Stimulated activated CD8-positive, alpha-beta memory T cell treated with anti-CD3 and anti-CD28 coated beads, Interleukin-7, amount 100 ng/mL, for 48 hours (primary cell): ENCODE data around the gene EPB41L1.
"Not testable (repeated sequence)": the region's sequence is repeated elsewhere in the genome, so short reads cannot be mapped to it uniquely, and the experiment has no call there.

Source experiments
- DNase-seq, 2 donors: peaks; one replicate each; pipeline ENCODE4 v3.0.0-alpha.2; 2020; ENCODE audit warnings: low read depth in 1 of 2; ENCODE audit errors: extremely low read depth in 1 of 2

The EPB41L1 gene

DNA sequence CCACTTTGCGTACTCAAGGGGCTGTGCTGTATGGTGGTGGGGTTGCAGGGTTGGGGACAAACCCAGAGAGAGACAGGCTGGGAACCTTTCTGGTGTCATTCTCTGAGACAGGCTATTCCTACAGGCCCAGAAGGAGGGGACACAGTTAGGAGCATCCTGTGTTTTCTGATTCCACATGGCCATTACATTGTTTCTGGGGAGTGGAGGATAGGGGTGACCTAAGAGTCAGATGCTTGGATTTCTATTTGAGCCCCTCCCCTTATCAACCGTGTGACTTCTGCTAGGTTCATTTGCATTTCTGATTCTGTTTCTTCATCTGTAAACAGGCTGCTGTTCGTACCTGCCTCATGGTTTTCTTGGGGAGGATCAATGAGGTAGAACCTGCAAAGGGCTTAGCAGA is 29.4 kb upstream of the EPB41L1 start:
- no peak for DNase-seq

DNA sequence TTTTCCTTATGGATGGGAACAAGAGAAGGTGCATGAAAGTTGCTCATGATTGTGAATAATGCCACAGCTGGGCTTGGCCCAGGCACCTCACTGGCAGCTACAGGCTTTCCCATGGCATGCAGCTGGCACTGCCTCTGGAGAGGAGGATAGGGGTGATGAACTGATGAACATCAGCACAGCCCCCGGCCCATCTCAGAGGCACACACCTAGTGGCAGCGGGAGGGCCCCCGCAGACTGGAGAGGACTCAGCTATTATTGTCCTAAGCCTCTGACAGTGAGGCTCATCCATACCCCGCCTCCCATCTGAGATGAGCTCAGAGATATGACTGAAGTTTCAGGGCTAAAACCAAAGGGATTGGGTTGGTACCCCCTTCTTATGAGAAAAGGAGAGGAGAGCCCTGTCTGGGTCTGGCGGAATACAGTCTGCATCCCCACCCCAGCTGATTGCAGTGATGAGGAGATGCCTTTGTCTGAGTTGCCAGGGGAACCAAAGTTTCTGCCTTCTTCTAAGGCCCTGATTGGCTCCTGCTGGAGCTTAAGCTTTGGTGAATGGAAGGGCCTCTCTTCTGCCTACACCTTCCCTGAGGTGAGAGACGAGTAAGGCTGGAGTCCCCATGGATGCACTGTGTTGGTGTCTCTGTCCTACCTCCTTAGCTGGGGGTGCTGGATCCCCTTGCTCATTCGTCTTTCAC is 27.6 kb upstream of the EPB41L1 start:
- no peak for DNase-seq

DNA sequence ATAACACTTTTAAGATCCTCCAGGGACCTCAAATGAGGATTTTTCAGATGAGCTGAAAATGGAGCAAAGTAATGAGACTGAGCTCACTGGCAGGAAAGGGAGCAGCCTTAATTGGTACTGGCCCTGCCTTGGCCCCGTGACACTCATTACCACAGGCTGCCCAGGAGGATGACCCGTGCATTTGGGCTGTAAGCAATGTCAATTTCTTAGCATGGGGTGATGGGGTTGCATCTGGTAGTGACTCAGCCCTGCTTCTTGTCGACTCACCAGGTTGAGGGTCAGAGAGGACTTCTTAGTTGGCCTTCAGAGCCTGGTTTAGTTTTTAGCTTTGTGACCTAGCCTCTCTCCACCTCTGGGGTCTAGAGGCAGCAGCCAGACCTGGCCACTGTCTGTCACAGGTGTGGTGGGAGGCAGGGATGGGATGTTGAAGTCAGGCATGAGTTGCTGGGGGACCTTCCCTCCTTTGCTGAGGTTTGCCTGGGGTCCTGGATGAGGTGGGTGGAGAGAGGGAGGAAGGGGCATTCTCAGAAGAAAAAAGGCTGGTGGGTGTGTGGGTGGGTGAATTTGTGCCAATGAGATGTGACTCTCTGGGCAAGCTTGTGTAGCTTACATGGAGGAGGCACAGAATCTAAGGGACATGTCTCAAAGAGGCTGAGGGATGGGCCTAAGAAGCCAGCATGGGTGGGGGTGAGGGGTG is 25.9 kb upstream of the EPB41L1 start:
- no peak for DNase-seq

DNA sequence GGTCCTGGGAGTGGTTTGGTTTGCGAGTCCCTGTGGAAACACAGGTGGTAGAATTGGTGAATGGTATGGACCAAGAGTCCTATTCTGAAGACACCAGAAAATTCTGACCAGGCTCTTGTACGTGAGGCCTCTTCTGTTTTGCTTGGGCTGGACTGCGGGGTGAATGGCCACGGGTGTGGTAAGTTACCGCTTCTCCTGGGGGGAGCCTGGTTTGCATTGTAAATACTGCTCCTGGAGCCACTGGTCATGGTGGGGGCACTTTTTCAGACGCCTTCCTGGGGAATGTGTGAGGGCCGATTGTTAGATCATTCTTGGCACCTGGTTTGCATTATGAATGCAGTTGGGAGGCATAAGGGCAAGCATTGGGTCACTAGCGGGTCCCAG is 25.4 kb upstream of the EPB41L1 start:
- DNase-seq: no peak

DNA sequence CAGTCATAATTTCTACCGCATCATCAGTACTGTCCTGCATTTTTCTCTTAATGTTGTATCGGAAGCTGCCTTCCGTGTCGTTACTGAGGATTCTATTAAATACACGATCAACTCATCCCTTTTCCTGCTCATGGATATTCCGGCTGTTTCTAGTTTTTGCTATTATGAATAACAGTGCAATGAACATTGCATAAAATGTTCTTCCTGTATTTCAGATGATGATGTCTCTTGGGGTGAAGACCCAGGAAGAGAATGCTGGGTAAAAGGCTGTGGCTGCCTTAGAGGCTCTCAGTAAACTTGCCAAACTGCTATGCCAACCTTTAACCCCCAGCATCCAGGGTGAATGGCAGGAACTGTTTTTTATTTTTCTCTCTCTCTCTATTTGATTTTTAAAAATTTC is 24.1 kb upstream of the EPB41L1 start:
- no peak for DNase-seq

DNA sequence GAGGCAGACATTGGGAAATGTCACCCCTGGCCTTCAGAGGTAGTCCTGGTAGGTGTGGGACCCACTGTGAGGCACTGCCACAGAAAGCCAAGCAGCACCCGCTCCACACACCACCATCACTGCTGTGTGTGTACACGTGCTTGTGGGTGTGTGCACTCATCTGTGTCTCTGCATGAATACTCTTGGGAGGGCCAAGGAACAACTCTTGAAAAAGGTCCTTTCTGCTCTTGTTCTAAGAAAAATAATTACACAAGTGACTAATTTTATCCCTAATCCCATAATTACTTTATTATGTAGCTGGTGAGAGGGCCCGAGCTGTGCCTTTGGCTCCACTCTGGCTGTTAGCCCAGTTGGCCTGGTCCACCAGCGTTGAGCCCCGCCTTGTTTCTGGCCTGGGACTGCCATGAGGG is 21.7 kb upstream of the EPB41L1 start:
- no peak for DNase-seq

DNA sequence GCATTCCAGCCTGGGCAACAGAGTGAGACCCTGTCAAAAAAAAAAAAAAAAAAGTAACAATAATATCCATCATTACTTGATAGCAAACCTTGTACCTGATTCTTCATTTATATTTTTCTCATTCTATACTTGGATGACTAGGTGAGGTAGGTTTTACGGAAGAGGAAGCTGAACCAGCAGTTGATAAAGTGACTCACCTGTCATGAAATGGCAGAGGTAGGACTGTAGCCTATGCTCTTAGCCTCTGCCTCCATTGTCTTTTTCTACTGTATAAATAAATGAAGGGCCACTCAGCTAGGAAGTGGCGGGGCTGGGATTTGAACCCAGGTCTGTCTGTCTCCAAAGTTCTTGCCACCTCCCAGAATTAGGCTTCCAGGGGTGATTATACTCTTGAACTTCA is 20.7 kb upstream of the EPB41L1 start:
- no peak for DNase-seq

DNA sequence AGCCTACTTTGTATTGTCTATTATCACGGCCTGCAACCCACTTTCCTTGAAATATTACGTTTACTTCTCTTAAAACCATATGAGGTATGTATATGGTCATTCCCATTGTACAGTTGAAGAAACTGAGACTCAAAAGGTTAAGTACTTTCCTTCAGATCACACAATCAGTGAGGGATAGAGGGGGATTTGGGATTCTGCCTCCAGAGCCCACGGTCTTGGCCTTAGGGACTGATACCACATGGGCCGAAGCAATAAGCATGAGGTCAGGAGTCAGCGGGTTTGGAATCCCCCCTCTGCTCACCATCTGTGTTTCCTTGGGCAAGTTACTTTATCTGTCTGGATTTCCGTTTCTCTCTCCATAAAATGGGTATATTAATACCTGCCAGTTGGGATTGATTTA is 19.4 kb upstream of the EPB41L1 start:
- DNase-seq: no peak

DNA sequence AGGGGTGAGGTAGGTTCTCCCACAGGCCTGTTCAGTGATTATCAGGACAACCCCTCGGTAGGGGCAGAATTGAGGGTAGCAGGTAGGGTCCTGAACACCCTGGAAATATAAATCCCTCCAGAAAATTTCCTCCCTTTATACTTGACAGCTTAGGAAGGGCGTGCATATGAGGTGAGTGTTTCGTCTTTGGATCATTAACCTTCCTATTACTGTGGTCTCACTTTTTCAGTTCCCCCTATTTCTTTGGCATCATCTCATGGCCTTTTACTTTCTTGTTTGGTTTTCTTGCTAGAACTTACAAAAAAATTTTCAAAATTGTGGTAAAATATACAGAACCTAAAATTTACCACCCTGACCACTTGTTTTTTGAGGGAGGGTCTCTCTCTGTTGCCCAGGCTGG is 18.7 kb upstream of the EPB41L1 start:
- DNase-seq: no peak

DNA sequence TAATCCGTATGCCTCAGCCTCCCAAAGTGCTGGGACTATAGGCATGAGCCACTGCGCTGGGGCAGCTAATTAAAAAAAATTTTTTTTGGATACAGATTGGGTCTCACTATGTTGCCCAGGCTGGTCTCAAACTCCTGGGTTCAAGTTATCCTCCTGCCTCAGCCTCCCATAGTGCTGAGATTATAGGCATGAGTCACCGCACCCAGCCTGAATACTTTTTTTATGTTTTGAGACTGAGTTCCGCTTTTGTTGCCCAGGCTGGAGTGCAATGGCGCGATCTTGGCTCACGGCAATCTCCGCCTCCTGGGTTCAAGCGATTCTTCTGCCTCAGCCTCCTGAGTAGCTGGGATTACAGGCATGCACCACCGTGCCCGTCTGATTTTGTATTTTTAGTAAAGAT is 17.2 kb upstream of the EPB41L1 start:
- DNase-seq: not testable (repeated sequence)

DNA sequence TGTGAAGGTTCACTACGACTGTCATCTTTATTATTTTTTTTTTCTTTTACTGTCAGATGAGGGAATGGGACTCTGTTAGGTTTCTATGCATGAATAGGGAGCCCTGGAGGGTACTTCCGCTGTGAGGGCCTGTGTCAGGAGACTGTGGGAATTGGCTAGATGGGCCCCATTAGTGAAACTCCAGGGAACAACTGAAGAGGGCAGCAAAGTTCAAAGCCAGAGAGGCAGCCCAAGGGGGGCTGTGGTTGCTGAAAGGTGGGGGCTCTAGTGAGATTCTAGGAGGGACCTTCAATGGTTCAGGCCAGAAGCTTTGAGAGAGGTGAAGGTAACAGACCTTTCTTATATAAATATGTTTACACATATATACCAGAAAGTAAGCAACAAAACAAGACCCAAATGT is 13.2 kb upstream of the EPB41L1 start:
- no peak for DNase-seq

DNA sequence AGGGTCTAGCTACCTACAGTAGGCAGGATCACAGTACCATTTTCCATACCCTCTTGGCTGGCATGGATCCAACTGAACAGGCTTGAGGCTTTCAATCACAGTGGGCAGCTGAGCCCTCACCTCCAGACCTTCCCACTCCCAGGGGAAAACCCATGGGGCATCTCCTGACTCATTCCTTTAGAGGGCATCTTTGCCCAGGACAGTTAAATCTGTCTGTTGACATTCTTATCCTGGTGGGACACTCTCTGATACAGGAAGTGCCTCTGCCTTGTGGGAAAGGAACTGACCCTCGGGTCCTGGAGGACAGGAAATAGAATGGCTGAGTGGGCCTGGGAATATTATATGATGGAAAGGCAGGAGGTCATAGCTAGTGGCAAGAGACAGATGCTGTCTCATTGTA is 10.2 kb upstream of the EPB41L1 start:
- DNase-seq: no peak

DNA sequence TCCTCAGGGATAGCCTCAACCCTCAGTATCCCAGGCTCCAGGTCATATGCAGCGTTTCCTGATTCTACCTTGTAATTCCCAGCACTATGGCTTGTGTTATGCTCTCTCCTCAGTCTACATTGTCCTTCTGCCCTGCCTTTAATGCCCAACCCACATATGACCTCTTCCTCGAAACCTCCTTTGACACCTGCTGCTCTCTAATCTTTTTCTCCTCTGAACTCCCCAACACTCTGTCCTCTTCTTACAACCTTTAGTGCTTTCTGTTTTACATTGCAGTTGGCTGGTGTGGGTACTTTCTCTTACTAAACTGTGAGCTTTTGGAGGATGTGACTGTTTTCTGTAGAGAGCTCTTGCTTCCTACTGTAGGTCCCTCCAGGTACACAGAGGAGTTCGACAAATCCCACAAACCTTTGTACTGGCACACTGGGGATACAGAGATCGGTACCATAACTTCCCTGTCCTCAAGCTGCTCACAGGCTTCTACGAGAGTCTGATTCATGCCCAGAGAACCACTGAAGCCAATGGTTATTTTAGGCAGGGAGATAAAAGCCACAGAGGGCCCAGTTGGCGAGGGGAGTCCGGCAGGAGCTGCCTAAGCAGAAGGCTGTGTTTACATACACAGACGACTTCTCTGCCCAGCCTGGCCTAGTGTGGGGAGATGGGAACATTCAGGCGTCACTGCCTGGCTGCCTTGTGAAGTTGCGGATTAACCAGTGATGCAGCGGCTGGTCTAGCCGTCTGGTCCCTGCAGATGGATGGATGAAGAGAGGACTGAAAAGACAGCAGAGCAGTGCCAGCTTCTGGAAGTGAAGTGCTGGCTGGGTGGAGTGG is 8.4 kb upstream of the EPB41L1 start:
- no peak for DNase-seq

DNA sequence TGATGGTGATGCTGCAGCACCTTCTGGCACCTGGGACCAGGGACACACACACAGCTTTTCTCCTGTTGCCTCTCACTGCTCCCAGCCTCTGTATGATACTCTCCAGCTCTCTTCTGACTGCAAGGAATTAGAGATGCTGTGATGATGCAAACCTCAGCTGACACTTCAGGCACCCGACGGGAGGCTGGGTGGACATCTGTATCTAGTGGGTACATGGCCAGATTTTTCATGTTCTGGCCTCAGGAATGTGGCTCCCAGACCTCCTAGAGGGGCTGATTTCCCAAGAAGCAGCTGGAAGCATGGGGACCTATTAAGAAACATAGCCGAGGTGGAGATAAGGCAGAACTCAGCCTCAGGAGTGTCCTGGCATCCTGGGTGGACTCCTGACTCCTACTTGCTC is 6.8 kb upstream of the EPB41L1 start:
- no peak for DNase-seq

DNA sequence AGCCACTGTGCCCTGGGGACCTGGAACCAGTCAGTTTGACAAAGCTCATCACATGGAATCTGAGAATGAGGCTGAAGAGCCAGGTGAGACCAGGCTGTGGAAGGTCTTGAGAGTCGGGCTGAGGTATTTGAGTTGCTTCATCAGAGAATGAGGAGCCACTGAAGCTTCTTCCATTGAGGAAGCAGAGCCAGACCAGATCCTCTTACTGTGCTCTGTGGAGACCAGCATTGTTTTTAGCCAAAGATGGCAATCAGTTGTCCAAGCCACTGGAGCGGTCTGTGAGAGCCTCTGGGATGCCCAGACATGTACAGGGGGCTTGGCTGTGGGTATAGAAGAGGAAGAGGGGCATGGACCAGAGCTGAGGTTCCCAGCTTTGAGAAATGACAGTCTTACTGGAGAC is 6.1 kb upstream of the EPB41L1 start:
- DNase-seq: no peak

DNA sequence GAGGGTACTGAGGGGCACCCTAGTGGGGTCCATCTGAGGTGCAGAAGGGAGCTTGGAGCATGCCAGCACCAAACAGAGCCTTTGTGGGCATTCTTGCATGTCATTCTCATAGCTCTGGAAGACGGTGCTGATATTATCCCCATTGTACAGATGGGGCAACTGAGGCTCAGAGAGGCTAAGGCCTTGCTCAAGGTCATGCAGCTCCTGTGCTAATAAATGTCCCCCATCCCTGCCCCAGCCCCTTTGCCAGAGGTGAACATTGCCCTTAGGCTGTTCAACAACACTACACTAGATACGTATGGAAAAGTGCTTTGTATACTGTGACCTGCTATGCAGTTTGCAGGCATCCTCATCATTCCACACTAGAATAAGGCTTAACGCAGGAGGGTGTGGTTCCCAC is 5.5 kb upstream of the EPB41L1 start:
- DNase-seq: no peak

DNA sequence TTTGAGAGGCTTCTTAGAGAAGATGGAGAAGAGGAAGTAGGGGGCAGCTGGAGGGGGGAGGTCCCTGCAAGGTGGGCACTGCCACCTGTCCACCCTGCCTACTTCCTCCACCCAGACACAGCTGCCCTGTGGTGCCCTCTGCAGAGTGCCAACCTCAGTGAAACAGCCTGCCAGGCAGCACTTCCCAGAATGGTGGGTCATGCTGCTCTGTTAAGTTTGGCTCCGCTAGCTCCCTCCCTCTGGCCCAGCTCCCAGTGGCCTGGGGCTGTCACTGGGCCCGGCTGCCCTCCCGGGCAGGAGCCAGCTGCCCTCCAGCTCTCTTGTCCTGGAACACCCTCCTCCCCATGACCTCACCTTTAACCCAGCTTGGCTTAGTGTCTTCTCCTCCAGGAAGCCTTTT is 5.1 kb upstream of the EPB41L1 start:
- DNase-seq: no peak

DNA sequence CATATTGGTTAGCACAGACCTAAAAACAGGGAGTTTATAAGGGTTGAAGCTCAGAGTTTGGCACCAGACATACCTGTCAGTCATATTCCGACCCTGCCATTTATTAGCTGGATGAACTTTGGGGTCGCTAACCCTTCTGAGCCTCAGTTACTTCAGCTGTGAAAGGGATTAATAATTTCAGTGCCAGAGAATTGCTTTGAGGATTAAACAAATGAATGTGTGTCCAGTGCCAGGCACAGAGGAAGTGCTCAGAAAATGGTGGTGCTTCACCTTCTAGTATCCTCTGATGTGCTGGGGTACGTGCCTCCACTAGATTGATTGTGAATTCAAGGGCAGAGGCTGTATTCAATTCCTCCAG is 4.1 kb upstream of the EPB41L1 start:
- DNase-seq: no peak

DNA sequence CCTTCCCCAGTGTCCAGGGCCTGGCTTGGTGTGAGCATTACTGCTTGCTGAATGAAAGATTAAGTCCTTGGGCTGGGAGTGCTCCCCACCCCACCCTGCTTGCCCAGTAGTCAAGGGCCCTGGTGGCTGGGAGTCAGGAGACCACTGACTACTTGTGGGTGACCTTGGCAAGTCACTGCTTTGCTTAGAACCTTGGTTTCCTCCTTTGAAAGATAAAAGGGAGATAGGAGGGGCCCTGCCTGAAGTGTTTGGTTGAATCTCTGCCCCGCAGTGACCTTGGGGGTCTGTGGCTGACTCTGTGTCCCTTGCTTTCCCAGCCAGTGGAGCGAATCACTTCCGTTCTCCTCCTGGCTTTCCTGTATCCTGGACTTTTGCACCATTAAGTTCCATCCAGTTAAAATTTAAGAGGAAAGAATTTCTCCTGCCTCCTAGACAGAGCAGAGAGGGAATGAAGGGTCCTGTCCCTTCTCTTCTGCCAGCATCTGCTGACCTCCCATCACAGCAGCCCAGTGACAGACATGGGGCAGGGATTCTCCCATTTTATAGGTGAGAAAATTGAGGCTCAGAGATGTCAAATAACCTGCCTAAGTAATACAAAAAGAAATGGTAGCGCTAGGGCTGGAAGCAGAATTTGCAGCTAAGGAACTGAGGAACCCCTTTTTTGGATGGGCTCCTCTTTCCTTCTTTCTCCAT is 3.5 kb upstream of the EPB41L1 start:
- DNase-seq: no peak

DNA sequence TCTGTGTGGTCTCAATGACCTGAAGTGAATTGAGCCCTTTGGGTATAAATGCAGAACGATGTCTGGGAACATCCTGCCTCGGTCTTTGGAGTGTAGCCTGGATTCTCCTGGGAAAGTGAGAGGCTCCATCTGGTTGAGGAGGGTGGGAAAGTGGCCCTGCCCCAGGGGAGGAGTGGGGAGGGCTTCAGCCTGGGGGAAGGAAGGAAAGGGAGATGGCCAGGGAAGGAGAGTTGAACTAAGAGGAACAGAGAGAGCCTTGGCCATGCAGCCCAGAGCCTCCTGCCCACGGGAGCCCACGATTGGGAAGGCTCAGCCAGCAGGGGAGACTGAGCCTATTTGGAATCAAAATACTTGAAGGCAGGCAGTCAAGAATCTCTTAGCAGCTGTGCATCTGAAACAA is 2.3 kb upstream of the EPB41L1 start:
- no peak for DNase-seq

DNA sequence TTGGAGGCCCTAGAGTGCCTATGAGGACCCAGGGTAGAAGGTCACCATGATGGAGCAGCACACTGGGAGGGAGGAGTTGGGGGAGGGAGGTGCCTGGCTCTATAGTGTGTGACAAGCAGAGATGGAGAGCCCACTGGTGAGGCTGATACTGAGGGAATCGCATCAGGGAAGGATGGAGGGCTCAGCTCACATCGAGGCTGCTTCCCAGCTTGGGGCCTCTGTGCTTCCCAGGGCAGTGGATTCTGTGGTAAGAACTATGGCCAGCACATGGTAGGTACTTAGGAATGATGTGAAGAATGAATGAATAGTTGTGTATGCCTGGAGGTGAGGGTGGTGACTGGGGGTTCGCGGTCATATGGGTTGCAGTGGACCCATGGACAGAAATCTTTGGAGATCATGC is 1.3 kb upstream of the EPB41L1 start:
- DNase-seq: no peak
